DOHH2 (cell line): ENCODE measurements around the gene BICDL1.

ENCODE experiments used
- H3F3A ChIP-seq: fragments of 200-600 bp; sonication (generic), shearing (Covaris generic); 2 replicates; pipeline ENCODE4 v1.6.0; 2016; ENCODE audit warnings: antibody characterized with exemption, mild to moderate bottlenecking; ENCODE audit not compliant: control insufficient read depth, insufficient read depth
- H3K27ac ChIP-seq: fragments of 200-600 bp; sonication (generic); 2 replicates; pipeline ENCODE4 v1.5.1; 2014; ENCODE audit warnings: low read depth, mild to moderate bottlenecking, low read length, moderate library complexity
- H3K27me3 ChIP-seq: fragments of 200-600 bp; sonication (generic); 2 replicates; pipeline ENCODE4 v1.6.1; 2014; ENCODE audit warnings: mild to moderate bottlenecking, low read length, mixed read lengths; ENCODE audit not compliant: control insufficient read depth
- H3K36me3 ChIP-seq: fragments of 200-600 bp; sonication (generic); 2 replicates; pipeline ENCODE4 v1.6.1; 2014; ENCODE audit warnings: mild to moderate bottlenecking, low read length, moderate library complexity, mixed read lengths; ENCODE audit not compliant: control insufficient read depth
- H3K4me1 ChIP-seq: fragments of 200-600 bp; sonication (generic); 2 replicates; pipeline ENCODE4 v1.6.1; 2014; ENCODE audit warnings: mild to moderate bottlenecking, low read length, mixed read lengths; ENCODE audit not compliant: control insufficient read depth
- H3K4me2 ChIP-seq: fragments of 200-600 bp; sonication (generic); 2 replicates; pipeline ENCODE4 v1.6.0; 2014; ENCODE audit warnings: mild to moderate bottlenecking, low read length, moderate library complexity
- H3K4me3 ChIP-seq: fragments of 200-600 bp; sonication (generic); 2 replicates; pipeline ENCODE4 v1.5.1; 2014; ENCODE audit warnings: mild to moderate bottlenecking, low read length, mixed read lengths
- H3K79me2 ChIP-seq: fragments of 200-600 bp; sonication (generic); 2 replicates; pipeline ENCODE4 v1.6.1; 2014; ENCODE audit warnings: mild to moderate bottlenecking, low read length, mixed read lengths; ENCODE audit not compliant: control insufficient read depth
- H3K9me2 ChIP-seq: fragments of 200-600 bp; sonication (generic); replicated peaks from 2 replicates; pipeline ENCODE4 v1.6.1; 2014; ENCODE audit warnings: mild to moderate bottlenecking, low read length, mixed read lengths; ENCODE audit not compliant: control insufficient read depth
- H3K9me3 ChIP-seq: fragments of 200-600 bp; sonication (generic); 2 replicates; pipeline ENCODE4 v1.6.1; 2014; ENCODE audit warnings: antibody characterized with exemption, low read length, mixed read lengths; ENCODE audit not compliant: control insufficient read depth, insufficient read depth
- H4K20me1 ChIP-seq: fragments of 200-600 bp; sonication (generic); 2 replicates; pipeline ENCODE4 v1.6.0; 2014; ENCODE audit warnings: low read depth, mild to moderate bottlenecking, antibody characterized with exemption, low read length, moderate library complexity; ENCODE audit not compliant: control insufficient read depth, insufficient read depth
- CTCF ChIP-seq: fragments of 200-600 bp; sonication (generic); IDR thresholded peaks from one replicate; pipeline ENCODE4 v1.5.1; 2014; ENCODE audit warnings: antibody characterized with exemption, mild to moderate bottlenecking, low read depth, low read length; ENCODE audit not compliant: poor library complexity, severe bottlenecking
- EZH2phosphoT487 ChIP-seq: fragments of 200-600 bp; sonication (generic); IDR thresholded peaks from 2 replicates; pipeline ENCODE4 v1.6.1; 2017; ENCODE audit warnings: borderline replicate concordance, mild to moderate bottlenecking, antibody characterized with exemption, low read length, moderate library complexity, mixed read lengths

The BICDL1 gene

GRCh38 chr12:120076651-120077050 is 87.6 kb downstream of the BICDL1 start:
- Histone ChIP-seq H3K79me2 (no peaks in the 10 kb centered on the region), H3K4me2 (no peak overlapping the region), H3K4me3 (no peak overlapping the region)

GRCh38 chr12:120077260-120077659 is 88.2 kb downstream of the BICDL1 start:
- Histone ChIP-seq H3K27ac (no peak overlapping the region), H3F3A (no peaks in the 10 kb centered on the region), H3K27me3 (no peaks in the 10 kb centered on the region), H3K9me2 (no peaks in the 10 kb centered on the region), H3K4me1 (no peaks in the 10 kb centered on the region), H3K9me3 (no peaks in the 10 kb centered on the region), H4K20me1 (no peaks in the 10 kb centered on the region), H3K36me3 (no peaks in the 10 kb centered on the region), H3K4me2 (no peak overlapping the region), H3K79me2 (no peaks in the 10 kb centered on the region), H3K4me3 (no peak overlapping the region)
- TF ChIP-seq EZH2phosphoT487 (no peak), CTCF (no peak)

More at GRCh38 chr12:120076651-120077050, 87.6 kb downstream of the BICDL1 start:
- no peaks in the 10 kb centered on the region for H3K27me3 ChIP-seq
- H3K9me3 ChIP-seq = no peaks in the 10 kb centered on the region
- H3K27ac ChIP-seq = no peak overlapping the region
- TF ChIP-seq EZH2phosphoT487 (no peak), CTCF (no peak)
- H4K20me1 ChIP-seq = no peaks in the 10 kb centered on the region
- H3K4me1 ChIP-seq = no peaks in the 10 kb centered on the region
- no peaks in the 10 kb centered on the region for H3F3A ChIP-seq
- H3K9me2 ChIP-seq = no peaks in the 10 kb centered on the region
- no peaks in the 10 kb centered on the region for H3K36me3 ChIP-seq

- H3K4me2 ChIP-seq = no peak overlapping the region
- H3K4me3 ChIP-seq = no peak overlapping the region
- no peaks in the 10 kb centered on the region for H3F3A ChIP-seq
- H3K9me3 ChIP-seq = no peaks in the 10 kb centered on the region
- H3K27ac ChIP-seq = no peak overlapping the region
- no peaks in the 10 kb centered on the region for H3K79me2 ChIP-seq
- H3K36me3 ChIP-seq = no peaks in the 10 kb centered on the region
- no peaks in the 10 kb centered on the region for H4K20me1 ChIP-seq
- H3K9me2 ChIP-seq = no peaks in the 10 kb centered on the region
- TF ChIP-seq EZH2phosphoT487 = no peak
- TF ChIP-seq CTCF = no peak
- H3K27me3 ChIP-seq = no peaks in the 10 kb centered on the region
- no peaks in the 10 kb centered on the region for H3K4me1 ChIP-seq
Measured at GRCh38 chr12:120078868-120079267, 89.8 kb downstream of the BICDL1 start.
